Loucy (cell line): ENCODE data around the gene CHRNA1.

ENCODE experiments used
- H2AFZ ChIP-seq: fragments of 200-600 bp; sonication (generic); 2 replicates; pipeline ENCODE4 v1.6.0; 2016; ENCODE audit warnings: antibody characterized with exemption, mild to moderate bottlenecking, low read length, moderate library complexity
- H3F3A ChIP-seq: fragments of 200-600 bp; 2 replicates; pipeline ENCODE4 v1.6.0; 2016; ENCODE audit warnings: antibody characterized with exemption, low read depth, mild to moderate bottlenecking
- H3K27me3 ChIP-seq: fragments of 200-600 bp; sonication (generic); 2 replicates; pipeline ENCODE4 v1.6.1; 2014; ENCODE audit warnings: low read length, mild to moderate bottlenecking; ENCODE audit not compliant: insufficient read depth, poor library complexity, severe bottlenecking
- H3K36me3 ChIP-seq: fragments of 200-600 bp; sonication (generic); 2 replicates; pipeline ENCODE4 v1.6.1; 2016; ENCODE audit warnings: low read length; ENCODE audit not compliant: insufficient read depth
- H3K4me1 ChIP-seq: fragments of 200-600 bp; sonication (generic); 2 replicates; pipeline ENCODE4 v1.5.1; 2014; ENCODE audit warnings: low read length, mild to moderate bottlenecking; ENCODE audit not compliant: insufficient read depth, poor library complexity, severe bottlenecking
- H3K4me2 ChIP-seq: fragments of 200-600 bp; sonication (generic); 2 replicates; pipeline ENCODE4 v1.6.0; 2014; ENCODE audit warnings: antibody characterized with exemption, low read length, low read depth, mild to moderate bottlenecking; ENCODE audit not compliant: poor library complexity, severe bottlenecking
- H3K4me3 ChIP-seq: fragments of 200-600 bp; sonication (generic); 2 replicates; pipeline ENCODE4 v1.5.1; 2014; ENCODE audit warnings: low read length, mild to moderate bottlenecking, mixed read lengths; ENCODE audit not compliant: poor library complexity, severe bottlenecking
- H3K79me2 ChIP-seq: fragments of 200-600 bp; sonication (generic); 2 replicates; pipeline ENCODE4 v1.6.1; 2014; ENCODE audit warnings: low read length; ENCODE audit not compliant: insufficient read depth
- H3K9ac ChIP-seq: fragments of 200-600 bp; sonication (generic); 2 replicates; pipeline ENCODE4 v1.6.0; 2014; ENCODE audit warnings: mild to moderate bottlenecking, low read depth, low read length, moderate library complexity; ENCODE audit not compliant: poor library complexity, severe bottlenecking
- H3K9me2 ChIP-seq: fragments of 200-600 bp; sonication (generic); replicated peaks from 2 replicates; pipeline ENCODE4 v1.6.1; 2016; ENCODE audit warnings: low read depth, low read length, mixed read lengths
- H3K9me3 ChIP-seq: fragments of 200-600 bp; sonication (generic); 2 replicates; pipeline ENCODE4 v1.6.1; 2014; ENCODE audit warnings: mild to moderate bottlenecking, antibody characterized with exemption, low read length, low read depth; ENCODE audit not compliant: insufficient read depth
- H4K20me1 ChIP-seq: fragments of 200-600 bp; sonication (generic); 2 replicates; pipeline ENCODE4 v1.6.0; 2014; ENCODE audit warnings: antibody characterized with exemption, low read length, mild to moderate bottlenecking; ENCODE audit not compliant: insufficient read depth, poor library complexity, severe bottlenecking
- EZH2phosphoT487 ChIP-seq: fragments of 200-600 bp; IDR thresholded peaks from 2 replicates; pipeline ENCODE4 v1.6.1; 2018; ENCODE audit warnings: antibody characterized with exemption, mild to moderate bottlenecking, moderate library complexity, borderline replicate concordance
- TF ChIP-seq, protein P1 (sequence below): fragments of 200-600 bp; sonication (generic); conservative IDR thresholded peaks from 2 replicates; pipeline ENCODE4 v1.5.1; 2014; ENCODE audit warnings: mild to moderate bottlenecking, antibody characterized with exemption, low read length

CHRNA1 gene

DNA sequence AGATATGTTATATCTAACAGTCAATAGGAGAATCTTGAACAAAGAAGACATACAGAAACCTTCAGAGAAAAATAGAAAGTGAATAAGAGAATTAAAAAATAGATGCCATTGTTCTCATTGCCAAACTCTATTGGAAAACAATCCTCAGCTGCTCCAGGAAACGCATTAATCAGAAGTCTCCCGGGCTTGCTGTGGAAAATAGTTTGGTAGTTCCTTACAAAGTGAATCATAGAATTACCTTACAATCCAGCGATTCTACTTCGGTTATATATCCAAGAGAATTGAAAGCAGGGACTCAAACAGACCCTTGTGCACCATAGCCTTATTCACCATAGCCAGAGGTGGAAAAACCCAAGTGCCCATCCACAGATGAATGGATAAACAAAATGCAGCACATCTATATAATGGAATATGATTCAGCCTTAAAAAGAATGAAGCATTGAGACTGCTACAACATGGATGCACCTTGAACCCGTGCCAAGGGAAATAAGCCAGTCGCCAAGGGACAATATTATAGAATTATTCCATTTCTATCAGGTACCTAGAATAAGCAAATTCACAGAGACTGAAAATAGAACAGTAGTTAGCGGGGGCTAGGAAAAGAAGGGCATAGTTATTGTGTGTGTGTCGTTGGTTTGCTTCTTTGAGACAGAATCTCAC is 21.9 kb upstream of the CHRNA1 start:
- TF ChIP-seq, protein P1, sequence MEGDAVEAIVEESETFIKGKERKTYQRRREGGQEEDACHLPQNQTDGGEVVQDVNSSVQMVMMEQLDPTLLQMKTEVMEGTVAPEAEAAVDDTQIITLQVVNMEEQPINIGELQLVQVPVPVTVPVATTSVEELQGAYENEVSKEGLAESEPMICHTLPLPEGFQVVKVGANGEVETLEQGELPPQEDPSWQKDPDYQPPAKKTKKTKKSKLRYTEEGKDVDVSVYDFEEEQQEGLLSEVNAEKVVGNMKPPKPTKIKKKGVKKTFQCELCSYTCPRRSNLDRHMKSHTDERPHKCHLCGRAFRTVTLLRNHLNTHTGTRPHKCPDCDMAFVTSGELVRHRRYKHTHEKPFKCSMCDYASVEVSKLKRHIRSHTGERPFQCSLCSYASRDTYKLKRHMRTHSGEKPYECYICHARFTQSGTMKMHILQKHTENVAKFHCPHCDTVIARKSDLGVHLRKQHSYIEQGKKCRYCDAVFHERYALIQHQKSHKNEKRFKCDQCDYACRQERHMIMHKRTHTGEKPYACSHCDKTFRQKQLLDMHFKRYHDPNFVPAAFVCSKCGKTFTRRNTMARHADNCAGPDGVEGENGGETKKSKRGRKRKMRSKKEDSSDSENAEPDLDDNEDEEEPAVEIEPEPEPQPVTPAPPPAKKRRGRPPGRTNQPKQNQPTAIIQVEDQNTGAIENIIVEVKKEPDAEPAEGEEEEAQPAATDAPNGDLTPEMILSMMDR, result no peak
- TF ChIP-seq EZH2phosphoT487, result no peak
- no peak overlapping the region for H2AFZ ChIP-seq

DNA sequence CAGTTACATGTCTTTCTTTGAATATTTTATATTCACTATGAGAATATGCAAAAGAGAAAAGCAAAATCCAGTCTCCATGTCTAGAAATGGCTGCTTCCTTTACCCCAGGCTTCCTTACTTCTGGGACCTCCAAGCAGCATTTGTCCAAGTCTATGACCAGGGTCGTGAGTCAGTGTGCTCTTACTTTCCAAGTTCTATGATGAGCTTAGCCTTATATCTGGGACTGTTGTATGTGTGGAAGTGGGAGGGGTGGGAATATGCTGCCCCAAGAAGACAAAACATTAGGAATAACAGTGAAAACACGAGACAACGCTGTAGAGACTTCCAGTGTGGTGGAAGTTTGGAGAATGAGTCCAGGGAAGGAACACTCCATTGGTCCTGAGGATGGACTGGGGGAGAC is 21.2 kb upstream of the CHRNA1 start:
- Histone ChIP-seq H2AFZ (no peak overlapping the region), H3F3A (no peaks in the 10 kb centered on the region), H3K4me1 (peaks cover 12% of the 10 kb centered on the region), H3K36me3 (no peaks in the 10 kb centered on the region), H3K9me2 (no peaks in the 10 kb centered on the region), H3K79me2 (no peaks in the 10 kb centered on the region), H4K20me1 (no peaks in the 10 kb centered on the region), H3K4me2 (no peak overlapping the region), H3K27me3 (no peaks in the 10 kb centered on the region), H3K4me3 (no peak overlapping the region), H3K9ac (no peak overlapping the region), H3K9me3 (no peaks in the 10 kb centered on the region)
- TF ChIP-seq, protein P1, result no peak
- TF ChIP-seq EZH2phosphoT487, result no peak

More for the DNA sequence above, 21.9 kb upstream of the CHRNA1 start:
- H3K9me3 ChIP-seq, result no peaks in the 10 kb centered on the region
- H3K9ac ChIP-seq, result no peak overlapping the region
- no peaks in the 10 kb centered on the region for H3K27me3 ChIP-seq
- H3F3A ChIP-seq, result no peaks in the 10 kb centered on the region
- no peak overlapping the region for H3K4me2 ChIP-seq
- H3K4me3 ChIP-seq, result no peak overlapping the region
- no peaks in the 10 kb centered on the region for H4K20me1 ChIP-seq
- H3K9me2 ChIP-seq, result no peaks in the 10 kb centered on the region
- H3K4me1 ChIP-seq, result peaks cover 12% of the 10 kb centered on the region
- H3K79me2 ChIP-seq, result no peaks in the 10 kb centered on the region
- no peaks in the 10 kb centered on the region for H3K36me3 ChIP-seq

DNA sequence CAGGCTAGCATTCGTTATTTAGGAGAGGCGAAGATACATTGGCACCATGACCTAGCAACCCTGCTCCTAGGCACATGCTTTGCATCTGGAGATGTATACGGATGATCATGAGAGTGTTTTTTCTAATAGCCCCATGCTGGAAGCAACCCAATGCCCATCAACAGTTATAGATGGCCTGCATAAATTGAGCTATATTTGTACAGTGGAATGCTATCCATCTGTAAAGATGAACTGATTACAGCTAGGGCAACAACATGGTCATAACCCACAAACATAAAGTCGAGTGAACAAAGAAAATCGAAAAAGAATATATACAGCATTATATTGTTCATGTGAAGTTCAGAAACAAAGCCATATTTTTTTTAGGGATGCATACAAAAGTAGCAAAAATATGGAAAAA is 20.6 kb upstream of the CHRNA1 start:
- Histone ChIP-seq H3K79me2 (no peaks in the 10 kb centered on the region), H3K36me3 (no peaks in the 10 kb centered on the region), H3K27me3 (no peaks in the 10 kb centered on the region), H3K9me3 (no peaks in the 10 kb centered on the region), H3K4me3 (no peak overlapping the region), H2AFZ (no peak overlapping the region), H3F3A (no peaks in the 10 kb centered on the region), H3K4me1 (peaks cover 14% of the 10 kb centered on the region), H4K20me1 (no peaks in the 10 kb centered on the region), H3K4me2 (no peak overlapping the region), H3K9me2 (no peaks in the 10 kb centered on the region), H3K9ac (no peak overlapping the region)
- TF ChIP-seq, protein P1, result no peak
- TF ChIP-seq EZH2phosphoT487, result no peak
